OCI-LY7 (cell line): ENCODE data around the gene CTNNBIP1.

Experiments
- CTCF ChIP-seq: fragments of 200-600 bp; sonication (generic); conservative IDR thresholded peaks from 2 replicates; pipeline ENCODE4 v1.5.1; 2014; ENCODE audit warnings: mild to moderate bottlenecking, antibody characterized with exemption, low read length, moderate library complexity, mixed read lengths
- EZH2phosphoT487 ChIP-seq: fragments of 200-600 bp; sonication (generic); IDR thresholded peaks from 2 replicates; pipeline ENCODE4 v1.6.1; 2018; ENCODE audit warnings: low read depth, borderline replicate concordance, mild to moderate bottlenecking, mixed run types, antibody characterized with exemption, low read length, moderate library complexity, mixed read lengths

GRCh38 chr1:9917901-9918300, 7.8 kb upstream of the CTNNBIP1 start:
- no peak for TF ChIP-seq CTCF
- TF ChIP-seq EZH2phosphoT487: no peak
